C4-2B (cell line): ENCODE results near the gene P4HA1.

Experiments used
- CTCF ChIP-seq: fragments of 450-650 bp; conservative IDR thresholded peaks from 2 replicates; pipeline ENCODE4 v1.5.1; 2017; ENCODE audit warnings: mild to moderate bottlenecking
- ZFX ChIP-seq: fragments of 450-650 bp; IDR thresholded peaks from 2 replicates; pipeline ENCODE4 v1.6.1; 2017

GRCh38 chr10:73141603-73142002 is 44.9 kb upstream of the P4HA1 start:
- TF ChIP-seq CTCF (no peak), ZFX (no peak)
